H1 (cell line): ENCODE results near the gene KIAA0513. TPM values are rescaled to one million over a fixed set of nuclear protein-coding genes. Genes with fewer than 3 reads are reported as not detected.

Experiments used
- CTCF ChIA-PET: fragments of 300-600 bp; sonication (Branson Sonifier 250); formaldehyde crosslinking; loops from one replicate; lab custom pipeline; 2021; ENCODE audit not compliant: partially characterized antibody; lab: Charles Lee
- POLR2A ChIA-PET: fragments of 300-600 bp; sonication (Branson Sonifier 250); formaldehyde crosslinking; loops from one replicate; lab custom pipeline; 2021; ENCODE audit warnings: inconsistent platforms; ENCODE audit not compliant: partially characterized antibody; lab: Charles Lee
- DNase-seq, 2 experiments: peaks; one replicate each; pipeline versions ENCODE4 v3.0.0 to v3.0.0-alpha.2; 2010 to 2022; ENCODE audit warnings: low spot score in 2 of 2, low read depth in 1 of 2, mixed read lengths in 1 of 2
- FAIRE-seq: peaks from 2 replicates; lab custom pipeline; 2011; peaks lifted over from hg19 to GRCh38; lab: Jason Lieb, UNC
- H2AFZ ChIP-seq: 2 replicates; pipeline ENCODE4 v1.8.1; 2012; ENCODE audit warnings: low read length, inconsistent platforms
- H2AK5ac ChIP-seq: 2 replicates; pipeline ENCODE4 v1.6.1; 2013; ENCODE audit warnings: low read depth, low read length
- H2BK120ac ChIP-seq: replicated peaks from 2 replicates; pipeline ENCODE3; 2013; ENCODE audit warnings: low read depth, low read length, inconsistent platforms
- H2BK12ac ChIP-seq: 2 replicates; pipeline ENCODE4 v1.6.1; 2013; ENCODE audit warnings: low read depth, low read length
- H2BK15ac ChIP-seq: 2 replicates; pipeline ENCODE4 v1.6.1; 2013; ENCODE audit warnings: low read length
- H2BK20ac ChIP-seq: 2 replicates; pipeline ENCODE4 v1.6.1; 2013; ENCODE audit warnings: low read length
- H2BK5ac ChIP-seq: 2 replicates; pipeline ENCODE4 v1.6.1; 2013; ENCODE audit warnings: low read depth, low read length
- H3K14ac ChIP-seq: 2 replicates; pipeline ENCODE4 v1.6.1; 2013; ENCODE audit warnings: inconsistent platforms; ENCODE audit not compliant: insufficient read length
- H3K18ac ChIP-seq: 2 replicates; pipeline ENCODE4 v1.6.1; 2013; ENCODE audit warnings: low read length; ENCODE audit errors: extremely low read depth
- H3K23ac ChIP-seq: 2 replicates; pipeline ENCODE4 v1.6.1; 2013; ENCODE audit warnings: inconsistent platforms; ENCODE audit not compliant: insufficient read length
- H3K23me2 ChIP-seq: 2 replicates; pipeline ENCODE4 v1.6.1; 2013; ENCODE audit warnings: low read depth, low read length
- H3K27ac ChIP-seq: 2 replicates; pipeline ENCODE4 v1.6.1; 2011; ENCODE audit warnings: low read depth, low read length, inconsistent platforms
- H3K27me3 ChIP-seq, 4 experiments: replicated peaks in 1 of 4; 1 replicate in 1 of 4; 2 replicates in 3 of 4; pipeline versions ENCODE4 v1.6.1 to v1.8.1; 2011 to 2013; ENCODE audit warnings: low read length in 3 of 4, mild to moderate bottlenecking in 3 of 4, inconsistent platforms in 2 of 4, mixed read lengths in 2 of 4, moderate library complexity in 1 of 4; ENCODE audit not compliant: control insufficient read depth in 3 of 4, insufficient read depth in 3 of 4; ENCODE audit errors: extremely low read depth in 1 of 4
- H3K36me3 ChIP-seq, 4 experiments: 2 replicates each; pipeline versions ENCODE4 v1.6.1 to v1.8.1; 2011 to 2013; ENCODE audit warnings: mild to moderate bottlenecking in 4 of 4, low read length in 3 of 4, moderate library complexity in 2 of 4, control low read depth in 1 of 4, inconsistent platforms in 1 of 4; ENCODE audit not compliant: insufficient read depth in 4 of 4, control insufficient read depth in 2 of 4
- H3K4ac ChIP-seq: replicated peaks from 2 replicates; pipeline ENCODE3; 2013; ENCODE audit warnings: low read length, low read depth, mixed read lengths, inconsistent platforms; ENCODE audit not compliant: insufficient read length
- H3K4me1 ChIP-seq, 4 experiments: replicated peaks in 1 of 4; 1 replicate in 1 of 4; 2 replicates in 3 of 4; pipeline versions ENCODE4 v1.6.1 to v1.8.1; 2011 to 2013; ENCODE audit warnings: low read length in 3 of 4, inconsistent platforms in 2 of 4, mixed read lengths in 1 of 4; ENCODE audit not compliant: insufficient read depth in 4 of 4, control insufficient read depth in 3 of 4
- H3K4me2 ChIP-seq, 2 experiments: 2 replicates each; pipeline versions ENCODE4 v1.6.1 to v1.8.1; 2011 to 2013; ENCODE audit warnings: low read depth in 2 of 2, low read length in 2 of 2, control low read depth in 1 of 2, inconsistent platforms in 1 of 2, mild to moderate bottlenecking in 1 of 2; ENCODE audit not compliant: insufficient read depth in 1 of 2
- H3K4me3 ChIP-seq, 4 experiments: fragments of 200-600, 300-600 bp in 1 of 4; sonication (generic), shearing (Covaris generic), sonication (Bioruptor Twin) in 1 of 4; 2 replicates each; pipeline versions ENCODE4 v1.5.1 to v1.8.1; 2011 to 2016; ENCODE audit warnings: low read length in 4 of 4, low read depth in 3 of 4, control low read depth in 2 of 4, inconsistent platforms in 2 of 4, mild to moderate bottlenecking in 2 of 4, mixed read lengths in 1 of 4, moderate library complexity in 1 of 4; ENCODE audit not compliant: insufficient read depth in 2 of 4; ENCODE audit errors: extremely low read depth in 1 of 4
- H3K56ac ChIP-seq: replicated peaks from 2 replicates; pipeline ENCODE3; 2013; ENCODE audit warnings: low read depth, mild to moderate bottlenecking, mixed read lengths, low read length, inconsistent platforms; ENCODE audit not compliant: insufficient read length
- H3K79me1 ChIP-seq: 2 replicates; pipeline ENCODE4 v1.6.1; 2013; ENCODE audit warnings: low read depth, low read length, control low read depth
- H3K79me2 ChIP-seq, 2 experiments: 2 replicates each; pipeline versions ENCODE4 v1.6.1 to v1.8.1; 2012 to 2013; ENCODE audit warnings: low read length in 2 of 2, mild to moderate bottlenecking in 2 of 2, inconsistent platforms in 1 of 2; ENCODE audit not compliant: insufficient read depth in 2 of 2, control insufficient read depth in 1 of 2
- H3K9ac ChIP-seq, 4 experiments: replicated peaks in 1 of 4; 1 replicate in 1 of 4; 2 replicates in 3 of 4; pipeline versions ENCODE4 v1.6.1 to v1.8.1; 2011 to 2013; ENCODE audit warnings: low read depth in 3 of 4, low read length in 3 of 4, control low read depth in 2 of 4, mild to moderate bottlenecking in 2 of 4, moderate library complexity in 2 of 4, inconsistent platforms in 1 of 4; ENCODE audit errors: extremely low read depth in 1 of 4
- H3K9me3 ChIP-seq, 2 experiments: 2 replicates each; pipeline versions ENCODE4 v1.6.1 to v1.8.1; 2012 to 2013; ENCODE audit warnings: mild to moderate bottlenecking in 2 of 2, moderate library complexity in 2 of 2, control low read depth in 1 of 2, inconsistent platforms in 1 of 2, low read depth in 1 of 2, low read length in 1 of 2, mixed read lengths in 1 of 2; ENCODE audit not compliant: insufficient read depth in 2 of 2
- H4K20me1 ChIP-seq, 2 experiments: replicated peaks in 1 of 2; 2 replicates each; pipeline versions ENCODE3 to v1.8.1; 2011 to 2013; ENCODE audit warnings: inconsistent platforms in 2 of 2, low read length in 2 of 2, mild to moderate bottlenecking in 1 of 2; ENCODE audit not compliant: insufficient read depth in 2 of 2, control insufficient read depth in 1 of 2
- H4K5ac ChIP-seq: 2 replicates; pipeline ENCODE4 v1.6.1; 2013; ENCODE audit warnings: low read length, low read depth, mixed read lengths, inconsistent platforms; ENCODE audit not compliant: insufficient read length
- H4K8ac ChIP-seq: 2 replicates; pipeline ENCODE4 v1.8.0; 2013; ENCODE audit warnings: mild to moderate bottlenecking, moderate library complexity, low read length, inconsistent platforms; ENCODE audit not compliant: insufficient read depth; ENCODE audit errors: extremely low read depth
- H4K91ac ChIP-seq: replicated peaks from 2 replicates; pipeline ENCODE3; 2013; ENCODE audit warnings: low read length, mixed read lengths, inconsistent platforms; ENCODE audit not compliant: insufficient read length
- WGBS, 2 experiments: shearing (Covaris generic) in 1 of 2; methylation state at CpG; one replicate each; pipeline versions ENCODE4 v1.1.6 to v1.1.7; 2013 to 2015; ENCODE audit warnings: low lambda C conversion rate in 2 of 2, mixed read lengths in 2 of 2, inconsistent platforms in 1 of 2, low coverage in 1 of 2, missing lambda C conversion rate in 1 of 2; ENCODE audit not compliant: insufficient replicate concordance in 2 of 2, insufficient coverage in 1 of 2, insufficient read length in 1 of 2; ENCODE audit errors: extremely low coverage in 1 of 2, missing lambda C conversion rate in 1 of 2; 5-methylcytosine and 5-hydroxymethylcytosine counted together
- polyA plus RNA-seq, 7 experiments: library from polyadenylated mRNA; depleted of rRNA in 3 of 7; stranded (reverse) in 5 of 7; unstranded in 2 of 7; fragments of >200 nt in 5 of 7; fragments of 200-250 nt in 2 of 7; gene quantifications; 1 replicate in 5 of 7; 2 replicates in 1 of 7; 4 replicates in 1 of 7; pipeline versions ENCODE4 v1.2.1 to v1.2.3, GENCODE V29; 2011 to 2013; ENCODE audit warnings: missing spikeins in 2 of 7, mixed read lengths in 2 of 7
- total RNA-seq: library from RNA; stranded (reverse); fragmentation: NEBNext Ultra II Directional; extraction: Animal tissue kit (Norgen Biotek cat#: 25700); gene quantifications from 2 replicates; pipeline ENCODE4 v1.2.1, GENCODE V29; 2021
- TF ChIP-seq, protein P1 (sequence below): IDR thresholded peaks from 2 replicates; pipeline ENCODE4 v1.6.1; 2012; ENCODE audit warnings: inconsistent platforms

Gene KIAA0513
- total and polyA plus RNA-seq, 2 of the 8 experiments (the other 6 are each of a cell fraction or from before 2014, with no cell fraction given) = 2.1 to 6.1 TPM

GRCh38 chr16:85087899-85088569, 60.4 kb downstream of the KIAA0513 start:
- ChIA-PET POLR2A (no interaction called here), CTCF (interaction anchor here (0.6 to 4.4 kb wide), 16 partner anchors 8 to 1023 kb away, joined by 3 to 29 read pairs (median 4); partner anchors contain the start of gene KIAA0513)
- TF ChIP-seq, protein P1, sequence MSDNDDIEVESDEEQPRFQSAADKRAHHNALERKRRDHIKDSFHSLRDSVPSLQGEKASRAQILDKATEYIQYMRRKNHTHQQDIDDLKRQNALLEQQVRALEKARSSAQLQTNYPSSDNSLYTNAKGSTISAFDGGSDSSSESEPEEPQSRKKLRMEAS = no peak
- Histone ChIP-seq H3K18ac (no peak overlapping the region), H4K5ac (no peak overlapping the region), H3K27ac (no peak overlapping the region), H3K4ac (no peak overlapping the region), H2AK5ac (no peak overlapping the region), H2BK12ac (no peak overlapping the region; the same call in 1 of the 2 replicates), H3K4me1 (peaks cover 5 to 7% (median 6%) of the 10 kb centered on the region in 4 experiments), H3K4me2 (no peak overlapping the region), H2BK20ac (no peak overlapping the region), H2AFZ (no peak overlapping the region), H2BK120ac (no peak overlapping the region), H3K14ac (no peak overlapping the region), H3K23ac (no peak overlapping the region), H4K20me1 (peaks cover 0 to 2% of the 10 kb centered on the region in 2 experiments), H3K56ac (no peak overlapping the region), H4K91ac (no peak overlapping the region), H3K4me3 (no peak overlapping the region), H4K8ac (no peak overlapping the region), H3K9me3 (no peaks in the 10 kb centered on the region), H3K36me3 (no peaks in the 10 kb centered on the region), H3K27me3 (peaks cover 8 to 26% (median 20%) of the 10 kb centered on the region in 4 experiments), H3K79me1 (no peaks in the 10 kb centered on the region), H2BK15ac (no peak overlapping the region), H3K23me2 (peaks cover 2% of the 10 kb centered on the region; the same call in 1 of the 2 replicates), H3K9ac (no peak overlapping the region), H3K79me2 (no peaks in the 10 kb centered on the region), H2BK5ac (0 out of 2 replicates have a peak overlapping the region, but pooled peaks have one; percentile 39)
- no peak for FAIRE-seq
- 91% methylated on average over 17 of the region's 21 CpGs; no CpG with 5 or more reads in 1 of the 2 experiments for WGBS, 2 experiments
- DNase-seq = no peak
